Amniotic stem cell (primary cell): ENCODE results near the gene IMPDH1.
"Not testable (repeated sequence)": the region's sequence is repeated elsewhere in the genome, so short reads cannot be mapped to it uniquely, and the experiment has no call there.

Experiments
- DNase-seq: peaks from one replicate; lab custom pipeline; 2025; lab: John Stamatoyannopoulos, UW

Gene IMPDH1

GRCh38 chr7:128409596-128410450, at the start of gene IMPDH1:
Gene IMPDH1, minus strand, starts transcription at chr7:128409982. Its CDS starts 81 bp downstream, at chr7:128409901.
- DNase-seq = no peak

- DNase-seq = no peak
These were observed 49.7 kb upstream of the IMPDH1 start for GRCh38 chr7:128459394-128459878.

- no peak for DNase-seq
These were observed 49.2 kb upstream of the IMPDH1 start for GRCh38 chr7:128458956-128459355.

- not testable (repeated sequence) for DNase-seq
These were observed 47.6 kb upstream of the IMPDH1 start for GRCh38 chr7:128457385-128457784.

GRCh38 chr7:128456255-128456725, 46.5 kb upstream of the IMPDH1 start:
- DNase-seq = no peak

- DNase-seq = peak; percentile 82
These were observed 45.9 kb upstream of the IMPDH1 start, which contains the start of gene HILPDA for GRCh38 chr7:128455543-128456254. Gene HILPDA, plus strand, starts transcription at chr7:128455878. Its CDS starts 1,391 bp downstream, at chr7:128457269.

GRCh38 chr7:128454808-128455542, 45.2 kb upstream of the IMPDH1 start:
- DNase-seq = no peak

- no peak for DNase-seq
These were observed 44.3 kb upstream of the IMPDH1 start for GRCh38 chr7:128453836-128454804.

- no peak for DNase-seq
These were observed 42.8 kb upstream of the IMPDH1 start for GRCh38 chr7:128452552-128452951.

- no peak for DNase-seq
These were observed 41.1 kb upstream of the IMPDH1 start for GRCh38 chr7:128450913-128451312.

GRCh38 chr7:128450409-128450808, 40.6 kb upstream of the IMPDH1 start:
- no peak for DNase-seq

- no peak for DNase-seq
These were observed 39.0 kb upstream of the IMPDH1 start for GRCh38 chr7:128448751-128449302.

GRCh38 chr7:128447941-128448564, 38.3 kb upstream of the IMPDH1 start:
- DNase-seq = no peak

- DNase-seq = no peak
These were observed 36.5 kb upstream of the IMPDH1 start for GRCh38 chr7:128446306-128446705.

- DNase-seq = no peak
These were observed 34.2 kb upstream of the IMPDH1 start for GRCh38 chr7:128443831-128444600.

- no peak for DNase-seq
These were observed 32.6 kb upstream of the IMPDH1 start for GRCh38 chr7:128442356-128442755.

GRCh38 chr7:128437426-128438332, 27.9 kb upstream of the IMPDH1 start:
- DNase-seq = no peak

- DNase-seq = no peak
These were observed 25.5 kb upstream of the IMPDH1 start for GRCh38 chr7:128435327-128435686.
